Left ventricle myocardium inferior (tissue), 1 donor: ENCODE results near the gene CYP2A7. TPM values are rescaled to one million over a fixed set of nuclear protein-coding genes. Genes with fewer than 3 reads are reported as not detected.
A peak's percentile ranks its signal among the peaks of the same experiment; 100 is the strongest.
"Not testable (repeated sequence)": the region's sequence is repeated elsewhere in the genome, so short reads cannot be mapped to it uniquely, and the experiment has no call there.

Experiments
- DNase-seq: peaks from one replicate; pipeline ENCODE4 v3.0.0-alpha.2; 2020
- H3K27ac ChIP-seq: fragments of 200-600 bp; replicated peaks from 2 replicates; pipeline ENCODE4 v1.8.0; 2021
- H3K27me3 ChIP-seq: fragments of 200-600 bp; 2 replicates; pipeline ENCODE4 v1.8.0; 2021; ENCODE audit warnings: low read depth
- H3K36me3 ChIP-seq: fragments of 200-600 bp; 2 replicates; pipeline ENCODE4 v1.8.0; 2021
- H3K4me1 ChIP-seq: fragments of 200-600 bp; 2 replicates; pipeline ENCODE4 v1.8.0; 2021
- H3K4me3 ChIP-seq: fragments of 200-600 bp; 2 replicates; pipeline ENCODE4 v1.8.0; 2021; ENCODE audit warnings: mild to moderate bottlenecking, moderate library complexity
- H3K9me3 ChIP-seq: fragments of 200-600 bp; replicated peaks from 2 replicates; pipeline ENCODE4 v1.8.0; 2021
- intact Hi-C: fragments of 100-400 bp; cut with micrococcal nuclease; formaldehyde crosslinking; loops from one replicate; pipeline ENCODE4 v1.11.0; 2022
- total RNA-seq: library from RNA; stranded (reverse); fragmentation: NEBNext Ultra II Directional; extraction: Animal tissue kit (Norgen Biotek cat#: 25700); gene quantifications from one replicate; pipeline ENCODE4 v1.2.1, GENCODE V29; 2021
- TF ChIP-seq, protein P1 (sequence below): fragments of 200-600 bp; IDR thresholded peaks from 2 replicates; pipeline ENCODE4 v1.8.0; 2021; ENCODE audit warnings: antibody characterized with exemption, mild to moderate bottlenecking, borderline replicate concordance
- donor health status: DM: no; HTN: yes; CAD: no; lungs with severe emphysema.

Gene CYP2A7
- total RNA-seq, 1 donor from 2014 or later: not detected

DNA sequence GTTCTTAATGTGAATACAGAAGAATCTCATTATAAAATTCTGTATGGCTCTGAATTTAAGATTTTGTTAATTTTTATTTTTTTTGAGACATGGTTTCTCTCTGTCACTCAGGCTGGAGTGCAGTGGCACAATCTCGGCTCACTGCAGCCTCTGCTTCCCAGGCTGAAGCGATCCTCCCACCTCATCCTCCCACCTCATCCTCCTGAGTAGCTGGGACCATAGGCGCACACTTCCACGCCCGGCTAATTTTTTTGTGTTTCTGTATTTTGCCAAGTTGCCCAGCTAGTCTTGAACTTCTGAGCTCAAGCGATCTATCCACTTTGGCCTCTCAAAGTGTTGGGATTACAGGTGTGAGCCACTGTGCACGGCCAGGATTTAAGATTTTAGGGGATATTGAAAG lies 14.3 kb downstream of the CYP2A7 start:
- intact Hi-C loops: no loop called here
- no peaks in the 10 kb centered on the region for H3K36me3 ChIP-seq
- H3K27me3 ChIP-seq: no peaks in the 10 kb centered on the region
- H3K4me3 ChIP-seq: no peak overlapping the region
- H3K4me1 ChIP-seq: no peaks in the 10 kb centered on the region
- no peak for DNase-seq
- TF ChIP-seq, protein P1, sequence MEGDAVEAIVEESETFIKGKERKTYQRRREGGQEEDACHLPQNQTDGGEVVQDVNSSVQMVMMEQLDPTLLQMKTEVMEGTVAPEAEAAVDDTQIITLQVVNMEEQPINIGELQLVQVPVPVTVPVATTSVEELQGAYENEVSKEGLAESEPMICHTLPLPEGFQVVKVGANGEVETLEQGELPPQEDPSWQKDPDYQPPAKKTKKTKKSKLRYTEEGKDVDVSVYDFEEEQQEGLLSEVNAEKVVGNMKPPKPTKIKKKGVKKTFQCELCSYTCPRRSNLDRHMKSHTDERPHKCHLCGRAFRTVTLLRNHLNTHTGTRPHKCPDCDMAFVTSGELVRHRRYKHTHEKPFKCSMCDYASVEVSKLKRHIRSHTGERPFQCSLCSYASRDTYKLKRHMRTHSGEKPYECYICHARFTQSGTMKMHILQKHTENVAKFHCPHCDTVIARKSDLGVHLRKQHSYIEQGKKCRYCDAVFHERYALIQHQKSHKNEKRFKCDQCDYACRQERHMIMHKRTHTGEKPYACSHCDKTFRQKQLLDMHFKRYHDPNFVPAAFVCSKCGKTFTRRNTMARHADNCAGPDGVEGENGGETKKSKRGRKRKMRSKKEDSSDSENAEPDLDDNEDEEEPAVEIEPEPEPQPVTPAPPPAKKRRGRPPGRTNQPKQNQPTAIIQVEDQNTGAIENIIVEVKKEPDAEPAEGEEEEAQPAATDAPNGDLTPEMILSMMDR: no peak
- no peak overlapping the region for H3K27ac ChIP-seq
- no peaks in the 10 kb centered on the region for H3K9me3 ChIP-seq

DNA sequence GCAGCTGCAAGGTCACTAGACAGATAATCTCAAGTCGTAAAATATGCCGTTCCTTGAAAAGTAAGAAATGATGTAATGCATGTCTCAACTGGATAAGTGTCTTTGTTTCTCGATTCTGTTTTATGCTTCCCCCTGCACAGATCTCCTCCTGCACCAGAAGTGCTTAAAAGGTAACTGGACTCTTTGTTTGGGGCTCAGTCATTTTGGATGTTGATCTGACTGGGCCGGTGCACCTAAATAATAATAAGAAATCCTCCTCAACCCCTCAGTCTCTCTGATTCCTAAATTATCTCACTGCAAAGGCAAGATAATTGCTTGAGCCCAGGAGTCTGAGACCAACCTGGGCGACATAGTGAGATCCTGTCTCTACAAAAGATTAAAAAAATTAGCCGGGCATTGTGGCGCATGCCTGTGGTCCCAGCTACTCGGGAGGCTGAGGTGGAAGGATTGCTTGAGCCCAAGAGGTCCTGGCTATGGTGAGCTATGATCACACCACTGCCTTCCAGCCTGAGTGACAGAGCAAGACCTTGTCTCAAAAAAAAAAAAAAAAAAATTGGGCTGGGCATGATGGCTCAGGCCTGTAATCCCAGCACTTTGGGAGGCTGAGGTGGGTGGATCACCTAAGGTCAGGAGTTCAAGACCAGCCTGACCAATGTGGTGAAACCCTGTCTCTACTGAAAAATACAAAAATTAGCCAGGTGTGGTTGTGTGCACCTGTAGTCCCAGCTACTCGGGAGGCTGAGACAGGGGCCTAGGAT lies 17.1 kb downstream of the CYP2A7 start:
- H3K4me1 ChIP-seq, H3K27ac ChIP-seq, intact Hi-C loops, DNase-seq, H3K9me3 ChIP-seq, H3K27me3 ChIP-seq, H3K4me3 ChIP-seq, H3K36me3 ChIP-seq: not testable (repeated sequence)

DNA sequence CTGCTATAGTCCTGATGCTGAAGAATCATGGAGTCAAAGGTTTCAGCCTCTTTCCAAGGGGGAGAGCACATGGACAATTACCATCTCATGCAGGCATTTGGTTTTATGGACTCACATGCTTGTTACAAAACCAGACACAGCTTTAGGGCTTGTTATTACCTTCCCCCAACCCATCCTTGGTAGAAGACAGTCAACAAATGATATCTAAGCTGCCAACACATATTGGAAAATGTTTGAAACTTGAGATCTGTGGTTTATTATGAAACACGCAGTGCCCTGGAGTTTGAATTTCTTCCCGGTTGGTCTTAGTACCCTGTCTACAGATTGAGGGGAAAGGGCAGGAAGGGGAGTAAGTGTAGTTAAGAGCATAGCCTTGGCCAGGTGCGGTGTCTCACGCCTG lies 19.2 kb downstream of the CYP2A7 start:
- no peaks in the 10 kb centered on the region for H3K36me3 ChIP-seq
- DNase-seq: no peak
- intact Hi-C loops: no loop called here
- no peaks in the 10 kb centered on the region for H3K4me1 ChIP-seq
- H3K27me3 ChIP-seq: no peaks in the 10 kb centered on the region
- H3K9me3 ChIP-seq: no peaks in the 10 kb centered on the region
- H3K4me3 ChIP-seq: no peak overlapping the region
- TF ChIP-seq, protein P1: no peak
- H3K27ac ChIP-seq: no peak overlapping the region

DNA sequence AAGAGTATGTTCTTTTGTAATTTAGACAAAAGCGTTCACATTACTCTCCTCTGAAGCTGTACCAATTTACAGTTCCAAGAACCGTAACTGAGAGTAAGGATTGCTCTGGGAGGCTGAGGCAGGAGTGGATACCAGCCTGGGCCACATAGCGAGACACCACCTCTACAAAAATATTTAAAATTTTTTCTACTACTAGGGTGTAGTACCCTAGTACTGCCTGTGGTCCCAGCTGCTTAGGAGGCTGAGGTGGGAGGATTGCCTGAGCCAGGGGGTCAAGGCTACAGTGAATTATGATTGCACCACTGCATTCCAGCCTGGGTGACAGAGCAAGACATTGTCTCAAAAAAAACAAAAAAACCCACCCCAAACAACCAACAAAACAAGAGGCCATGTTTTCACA lies 19.7 kb downstream of the CYP2A7 start:
- Histone ChIP-seq H3K27me3 (no peaks in the 10 kb centered on the region), H3K27ac (no peak overlapping the region), H3K4me1 (no peaks in the 10 kb centered on the region), H3K36me3 (no peaks in the 10 kb centered on the region), H3K9me3 (no peaks in the 10 kb centered on the region), H3K4me3 (no peak overlapping the region)
- TF ChIP-seq, protein P1: no peak
- intact Hi-C loops: no loop called here
- no peak for DNase-seq

DNA sequence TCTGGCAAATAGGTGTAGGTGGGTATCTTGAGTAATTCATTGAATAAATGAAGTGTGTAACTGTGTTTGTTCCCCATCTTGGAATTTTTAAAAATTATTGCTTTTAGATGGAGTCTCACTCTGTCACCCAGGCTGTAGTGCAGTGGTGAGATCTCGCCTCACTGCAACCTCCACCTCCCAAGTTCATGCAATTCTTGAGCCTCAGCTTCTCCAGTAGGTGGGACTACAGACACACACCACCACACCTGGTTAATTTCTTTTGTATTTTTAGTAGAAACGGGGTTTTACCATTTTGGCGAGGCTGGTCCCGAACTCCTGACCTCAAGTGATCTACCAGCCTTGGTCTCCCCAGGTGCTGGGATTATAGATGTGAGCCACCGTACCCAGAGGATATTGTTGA lies 23.9 kb downstream of the CYP2A7 start:
- Histone ChIP-seq H3K27me3 (no peaks in the 10 kb centered on the region), H3K4me3 (no peak overlapping the region), H3K4me1 (no peaks in the 10 kb centered on the region), H3K27ac (no peak overlapping the region), H3K36me3 (no peaks in the 10 kb centered on the region), H3K9me3 (no peaks in the 10 kb centered on the region)
- intact Hi-C loops: no loop called here
- DNase-seq: no peak
- TF ChIP-seq, protein P1: no peak

DNA sequence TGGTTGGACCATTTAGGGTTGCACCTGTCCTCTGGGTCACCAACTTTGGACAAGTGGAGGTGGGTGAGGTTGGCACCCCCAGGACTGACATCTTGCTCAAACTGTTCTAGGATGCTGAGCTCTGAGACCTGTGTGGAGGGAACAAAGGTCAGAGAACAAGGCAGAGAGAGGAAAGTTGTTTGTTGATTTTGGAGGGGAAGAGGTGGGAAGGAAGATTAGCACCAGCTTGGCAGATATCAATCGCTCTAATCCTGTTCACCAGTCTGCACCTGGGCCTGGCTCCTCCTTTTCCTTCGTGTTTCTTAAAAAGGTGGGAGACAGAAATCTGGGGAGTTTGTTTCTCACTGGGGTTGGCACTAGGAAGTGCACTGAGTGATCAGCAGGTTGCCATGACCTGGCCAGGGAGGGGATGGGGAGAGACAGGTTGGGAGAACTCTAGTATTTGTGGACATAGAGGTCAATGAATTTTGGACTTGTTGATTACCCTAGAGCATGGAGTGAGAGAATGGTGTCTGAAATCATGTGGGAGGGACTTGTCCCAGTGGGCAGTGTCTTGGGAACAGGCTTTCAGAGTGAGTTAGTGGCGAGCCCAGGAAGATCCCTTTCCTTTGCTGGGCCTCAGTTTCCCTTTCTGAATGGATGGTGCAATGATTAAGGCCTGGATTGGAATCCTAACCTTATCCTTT lies 29.4 kb downstream of the CYP2A7 start:
- H3K27me3 ChIP-seq: peaks cover 11% of the 10 kb centered on the region
- intact Hi-C loops, H3K4me1 ChIP-seq, H3K9me3 ChIP-seq, DNase-seq, H3K36me3 ChIP-seq, H3K4me3 ChIP-seq, H3K27ac ChIP-seq: not testable (repeated sequence)

DNA sequence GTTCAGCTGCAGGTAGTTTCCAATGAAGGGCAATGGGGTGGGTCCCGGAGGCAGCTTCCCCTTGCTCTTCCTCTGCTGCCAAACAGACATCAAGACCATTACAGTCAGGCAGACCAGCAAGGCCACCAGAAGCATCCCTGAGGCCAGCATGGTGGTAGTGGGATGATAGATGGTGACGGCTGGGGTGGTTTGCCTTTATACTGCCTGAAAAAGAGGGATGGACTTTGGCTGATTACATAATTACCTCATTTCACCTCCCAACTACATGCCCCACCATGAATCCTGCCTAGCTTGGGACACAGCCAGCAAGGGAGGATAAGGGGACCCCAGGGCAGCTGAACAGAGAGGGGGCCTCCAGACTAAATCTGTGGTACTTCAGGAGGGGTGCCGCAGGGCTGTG lies 31.8 kb downstream of the CYP2A7 start, which contains the start of gene CYP2A6:
CYP2A6 (minus strand) TSS at position 171 of the 400 bp plus-strand sequence; CDS start at position 150, 21 bp downstream.
- H3K27ac ChIP-seq, intact Hi-C loops, H3K4me3 ChIP-seq, H3K4me1 ChIP-seq, DNase-seq, H3K9me3 ChIP-seq, H3K36me3 ChIP-seq: not testable (repeated sequence)
- H3K27me3 ChIP-seq: peaks cover 23% of the 10 kb centered on the region

DNA sequence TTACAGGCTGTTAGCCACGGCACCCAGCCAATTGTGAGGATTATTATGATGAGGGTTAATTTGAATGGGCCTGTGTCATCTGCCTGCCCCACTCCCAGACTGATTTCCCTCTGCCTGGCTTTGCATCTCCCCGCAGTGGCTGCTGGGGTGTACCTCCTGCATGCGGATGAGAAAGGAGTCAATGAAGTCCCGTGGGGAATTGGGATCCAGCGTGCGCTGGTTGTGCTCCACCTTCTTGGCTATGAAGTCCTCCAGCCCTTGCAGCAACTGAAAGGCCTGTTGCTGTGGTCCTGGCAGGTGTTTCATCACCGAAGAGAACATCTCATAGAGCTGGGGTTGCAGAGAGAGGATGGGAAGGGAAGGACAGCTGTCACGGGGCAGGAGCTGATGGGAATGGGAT lies 35.3 kb downstream of the CYP2A7 start:
- H3K4me1 ChIP-seq, H3K27ac ChIP-seq, DNase-seq, intact Hi-C loops, H3K9me3 ChIP-seq, H3K4me3 ChIP-seq, H3K36me3 ChIP-seq: not testable (repeated sequence)
- H3K27me3 ChIP-seq: peaks cover 23% of the 10 kb centered on the region

DNA sequence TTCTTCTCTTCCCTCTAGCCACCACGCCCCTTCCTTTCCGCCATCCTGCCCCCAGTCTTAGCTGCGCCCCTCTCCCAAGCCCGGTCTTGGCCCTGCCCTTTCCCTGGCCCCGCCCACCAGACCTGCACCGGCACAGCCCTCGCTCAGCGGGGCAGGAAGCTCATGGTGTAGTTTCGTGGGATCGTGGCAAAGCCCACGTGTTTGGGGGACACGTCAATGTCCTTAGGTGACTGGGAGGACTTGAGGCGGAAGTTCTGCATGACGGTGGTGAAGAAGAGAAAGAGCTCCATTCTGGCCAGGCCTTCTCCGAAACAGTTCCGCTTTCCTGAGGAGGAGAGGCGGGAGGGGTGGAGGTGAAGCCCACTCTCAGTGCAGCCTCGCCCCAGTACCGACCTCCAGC lies 38.4 kb downstream of the CYP2A7 start:
- not testable (repeated sequence) for H3K9me3 ChIP-seq, DNase-seq, H3K36me3 ChIP-seq

More for the DNA sequence above, 38.4 kb downstream of the CYP2A7 start:
- Histone ChIP-seq H3K4me3 (peak overlapping the region; percentile 39), H3K27me3 (peaks cover 23% of the 10 kb centered on the region)
- H3K27ac ChIP-seq, intact Hi-C loops, H3K4me1 ChIP-seq: not testable (repeated sequence)
